Keratinocyte (primary cell): ENCODE data around the gene ASS1. TPM values are rescaled to one million over a fixed set of nuclear protein-coding genes. Genes with fewer than 3 reads are reported as not detected.

Experiments
- DNase-seq: peaks from one replicate; pipeline ENCODE4 v3.0.0-alpha.2; 2011; ENCODE audit warnings: low read depth, missing footprints, low spot score
- FAIRE-seq: peaks from 2 replicates; lab custom pipeline; 2011; peaks lifted over from hg19 to GRCh38; lab: Jason Lieb, UNC
- H2AFZ ChIP-seq: 2 replicates; pipeline ENCODE4 v1.6.0; 2012; ENCODE audit warnings: low read length, control low read depth, inconsistent platforms; ENCODE audit not compliant: control insufficient read depth
- H3K27ac ChIP-seq: 2 replicates; pipeline ENCODE4 v1.5.1; 2011; ENCODE audit warnings: low read length; ENCODE audit not compliant: control insufficient read depth, insufficient read depth
- H3K27me3 ChIP-seq: 3 replicates; pipeline ENCODE4 v1.6.0; 2011; ENCODE audit warnings: low read length; ENCODE audit not compliant: control insufficient read depth, insufficient read depth; ENCODE audit errors: extremely low read depth
- H3K36me3 ChIP-seq, 2 experiments: 2 replicates in 1 of 2; 3 replicates in 1 of 2; pipeline ENCODE4 v1.5.1; 2011; ENCODE audit warnings: low read length in 2 of 2, mild to moderate bottlenecking in 1 of 2; ENCODE audit not compliant: control insufficient read depth in 2 of 2, insufficient read depth in 2 of 2; ENCODE audit errors: extremely low read depth in 1 of 2
- H3K4me1 ChIP-seq: 3 replicates; pipeline ENCODE4 v1.5.1; 2011; ENCODE audit warnings: low read length; ENCODE audit not compliant: control insufficient read depth, insufficient read depth; ENCODE audit errors: extremely low read depth
- H3K4me2 ChIP-seq: 3 replicates; pipeline ENCODE4 v1.6.0; 2011; ENCODE audit warnings: low read depth, low read length; ENCODE audit not compliant: control insufficient read depth, insufficient read depth; ENCODE audit errors: extremely low read depth
- H3K4me3 ChIP-seq, 3 experiments: fragments of 200-600 bp in 1 of 3; sonication (generic) in 1 of 3; 2 replicates in 2 of 3; 3 replicates in 1 of 3; pipeline ENCODE4 v1.5.1; 2011 to 2016; ENCODE audit warnings: low read length in 3 of 3, mild to moderate bottlenecking in 3 of 3, control low read depth in 2 of 3, inconsistent platforms in 1 of 3, low read depth in 1 of 3, mixed read lengths in 1 of 3, mixed run types in 1 of 3, moderate library complexity in 1 of 3; ENCODE audit not compliant: control insufficient read depth in 2 of 3, insufficient read depth in 2 of 3; ENCODE audit errors: extremely low read depth in 1 of 3
- H3K79me2 ChIP-seq: 2 replicates; pipeline ENCODE4 v1.6.0; 2012; ENCODE audit warnings: low read length; ENCODE audit not compliant: control insufficient read depth, insufficient read depth
- H3K9ac ChIP-seq: 3 replicates; pipeline ENCODE4 v1.6.0; 2011; ENCODE audit warnings: low read length; ENCODE audit not compliant: control insufficient read depth, insufficient read depth; ENCODE audit errors: extremely low read depth
- H3K9me1 ChIP-seq: 3 replicates; pipeline ENCODE4 v1.6.0; 2011; ENCODE audit warnings: low read length; ENCODE audit not compliant: control insufficient read depth, insufficient read depth; ENCODE audit errors: extremely low read depth
- H3K9me3 ChIP-seq: 2 replicates; pipeline ENCODE4 v1.5.1; 2012; ENCODE audit warnings: low read depth, low read length; ENCODE audit not compliant: control insufficient read depth
- H4K20me1 ChIP-seq: 3 replicates; pipeline ENCODE4 v1.6.0; 2011; ENCODE audit warnings: low read length; ENCODE audit not compliant: control insufficient read depth, insufficient read depth; ENCODE audit errors: extremely low read depth
- EZH2 ChIP-seq: IDR thresholded peaks from one replicate; pipeline ENCODE4 v1.6.1; 2012; ENCODE audit warnings: inconsistent platforms, mild to moderate bottlenecking, low read length, moderate library complexity
- dilution Hi-C: fragments of 300-500 bp; cut with MboI; formaldehyde crosslinking; loops from one replicate; pipeline ENCODE4 v1.7.0; 2020; ENCODE audit warnings: low sequenced_read_pairs; ENCODE audit not compliant: extremely low pct_ligation_motif_present
- polyA plus RNA-seq, 5 experiments: library from polyadenylated mRNA; depleted of rRNA in 3 of 5; stranded (reverse) in 3 of 5; stranded (forward) in 1 of 5; unstranded in 1 of 5; fragments of >200 nt; gene quantifications; 1 replicate in 1 of 5; 2 replicates in 3 of 5; 3 replicates in 1 of 5; pipeline versions ENCODE4 v1.2.1 to v1.2.3, GENCODE V29; 2011 to 2012; ENCODE audit warnings: missing spikeins in 2 of 5, low read depth in 1 of 5, low replicate concordance in 1 of 5
- TF ChIP-seq, protein P1 (sequence below), 3 experiments: IDR thresholded peaks in 1 of 3; conservative IDR thresholded peaks in 1 of 3; optimal IDR thresholded peaks in 1 of 3; 2 replicates in 2 of 3; 3 replicates in 1 of 3; pipeline versions ENCODE3 to v1.5.1; 2011; ENCODE audit warnings: low read length in 3 of 3, mild to moderate bottlenecking in 3 of 3, moderate library complexity in 2 of 3, control low read depth in 1 of 3, inconsistent platforms in 1 of 3; ENCODE audit not compliant: insufficient read depth in 2 of 3; ENCODE audit errors: extremely low read depth in 1 of 3

Gene ASS1
- polyA plus RNA-seq, 1 donor (not counting 4 experiments of a cell fraction or from before 2014, with no cell fraction given): 52.4 TPM

DNA sequence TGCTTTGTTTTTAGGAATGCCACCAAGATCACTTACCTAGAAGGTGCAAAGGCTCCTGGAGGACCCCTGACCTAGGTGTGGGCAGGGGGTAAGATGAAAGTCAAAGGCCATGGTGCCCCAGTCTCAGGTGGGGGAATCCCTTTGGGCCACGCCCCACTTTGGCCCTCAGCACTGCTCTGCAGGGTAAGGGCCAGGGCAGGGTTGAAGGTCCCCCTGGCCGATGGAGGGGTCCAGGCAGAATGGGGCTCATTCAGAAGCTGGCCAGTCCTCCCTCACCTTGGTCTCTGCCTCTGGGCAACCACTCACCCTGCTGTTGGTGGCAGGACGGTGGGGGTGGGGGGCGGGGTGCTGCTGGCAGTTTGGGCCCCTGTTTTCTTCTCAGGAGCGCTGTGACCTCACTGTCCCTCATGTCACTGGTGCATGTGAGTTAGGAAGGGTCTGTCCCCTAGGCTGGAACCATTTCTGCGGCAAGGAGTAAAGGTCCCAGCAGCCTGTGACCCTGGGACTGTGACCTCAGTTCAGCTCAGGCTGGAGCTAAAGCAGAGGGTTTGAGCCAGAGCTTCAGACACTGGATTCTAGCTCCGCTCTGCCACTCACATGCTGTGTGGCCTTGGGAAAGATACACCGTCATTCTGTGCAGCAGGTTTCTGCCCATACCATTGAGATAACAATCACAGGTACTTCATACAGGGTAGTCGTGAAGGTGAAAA is 1.9 kb upstream of the ASS1 start:
- Histone ChIP-seq H3K27me3 (peaks cover 12% of the 10 kb centered on the region), H4K20me1 (no peaks in the 10 kb centered on the region), H3K36me3 (no peaks in the 10 kb centered on the region), H3K9ac (no peak overlapping the region), H3K27ac (no peak overlapping the region), H3K4me1 (peaks cover 28% of the 10 kb centered on the region), H3K4me2 (no peak overlapping the region), H2AFZ (no peak overlapping the region), H3K9me1 (no peaks in the 10 kb centered on the region), H3K4me3 (no peak overlapping the region), H3K9me3 (peaks cover 1% of the 10 kb centered on the region), H3K79me2 (no peaks in the 10 kb centered on the region)
- FAIRE-seq (no peak), DNase-seq (no peak)
- TF ChIP-seq EZH2: no peak
- TF ChIP-seq, protein P1, sequence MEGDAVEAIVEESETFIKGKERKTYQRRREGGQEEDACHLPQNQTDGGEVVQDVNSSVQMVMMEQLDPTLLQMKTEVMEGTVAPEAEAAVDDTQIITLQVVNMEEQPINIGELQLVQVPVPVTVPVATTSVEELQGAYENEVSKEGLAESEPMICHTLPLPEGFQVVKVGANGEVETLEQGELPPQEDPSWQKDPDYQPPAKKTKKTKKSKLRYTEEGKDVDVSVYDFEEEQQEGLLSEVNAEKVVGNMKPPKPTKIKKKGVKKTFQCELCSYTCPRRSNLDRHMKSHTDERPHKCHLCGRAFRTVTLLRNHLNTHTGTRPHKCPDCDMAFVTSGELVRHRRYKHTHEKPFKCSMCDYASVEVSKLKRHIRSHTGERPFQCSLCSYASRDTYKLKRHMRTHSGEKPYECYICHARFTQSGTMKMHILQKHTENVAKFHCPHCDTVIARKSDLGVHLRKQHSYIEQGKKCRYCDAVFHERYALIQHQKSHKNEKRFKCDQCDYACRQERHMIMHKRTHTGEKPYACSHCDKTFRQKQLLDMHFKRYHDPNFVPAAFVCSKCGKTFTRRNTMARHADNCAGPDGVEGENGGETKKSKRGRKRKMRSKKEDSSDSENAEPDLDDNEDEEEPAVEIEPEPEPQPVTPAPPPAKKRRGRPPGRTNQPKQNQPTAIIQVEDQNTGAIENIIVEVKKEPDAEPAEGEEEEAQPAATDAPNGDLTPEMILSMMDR (optimal IDR thresholded peaks at IDR 0.05 in 1 of 3, IDR thresholded peaks at IDR 0.05 in 1 of 3, conservative IDR thresholded peaks at IDR 0.05 in 1 of 3; ENCODE audit: extremely low read depth in 1 of 3, insufficient read depth in 2 of 3, low read length in 3 of 3): no peak
- dilution Hi-C loops: no loop called here

DNA sequence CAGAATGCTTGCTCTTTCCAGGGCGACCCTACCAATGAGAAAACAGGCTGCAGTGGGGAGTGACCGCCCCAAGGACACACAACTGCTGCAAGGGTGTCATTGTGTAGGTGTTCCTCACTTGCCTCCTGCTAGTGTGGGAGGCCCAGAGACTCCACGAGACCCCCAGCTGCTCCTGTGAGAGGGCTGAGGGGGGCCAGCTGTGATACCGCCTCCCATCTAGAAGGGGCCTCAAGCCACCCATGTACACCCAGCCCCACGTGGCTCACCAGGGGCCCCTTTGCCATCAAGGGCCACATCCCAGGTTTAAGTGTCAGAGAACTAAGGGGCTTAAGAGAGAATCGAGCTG is 1.3 kb upstream of the ASS1 start:
- H3K9ac ChIP-seq: no peak overlapping the region
- H3K4me3 ChIP-seq: no peak overlapping the region
- H4K20me1 ChIP-seq: no peaks in the 10 kb centered on the region
- dilution Hi-C loops: no loop called here
- DNase-seq: no peak
- H3K79me2 ChIP-seq: no peaks in the 10 kb centered on the region
- no peak for TF ChIP-seq EZH2
- TF ChIP-seq, protein P1 (optimal IDR thresholded peaks at IDR 0.05 in 1 of 3, IDR thresholded peaks at IDR 0.05 in 1 of 3, conservative IDR thresholded peaks at IDR 0.05 in 1 of 3; ENCODE audit: extremely low read depth in 1 of 3, insufficient read depth in 2 of 3, low read length in 3 of 3): no peak
- no peaks in the 10 kb centered on the region for H3K36me3 ChIP-seq
- H3K9me1 ChIP-seq: no peaks in the 10 kb centered on the region
- H3K27me3 ChIP-seq: peaks cover 12% of the 10 kb centered on the region
- no peak for FAIRE-seq
- peaks cover 1% of the 10 kb centered on the region for H3K9me3 ChIP-seq
- no peak overlapping the region for H2AFZ ChIP-seq
- no peak overlapping the region for H3K27ac ChIP-seq
- H3K4me1 ChIP-seq: peaks cover 33% of the 10 kb centered on the region
- no peak overlapping the region for H3K4me2 ChIP-seq
